ENCODE data around the gene TMCO1.

DNA sequence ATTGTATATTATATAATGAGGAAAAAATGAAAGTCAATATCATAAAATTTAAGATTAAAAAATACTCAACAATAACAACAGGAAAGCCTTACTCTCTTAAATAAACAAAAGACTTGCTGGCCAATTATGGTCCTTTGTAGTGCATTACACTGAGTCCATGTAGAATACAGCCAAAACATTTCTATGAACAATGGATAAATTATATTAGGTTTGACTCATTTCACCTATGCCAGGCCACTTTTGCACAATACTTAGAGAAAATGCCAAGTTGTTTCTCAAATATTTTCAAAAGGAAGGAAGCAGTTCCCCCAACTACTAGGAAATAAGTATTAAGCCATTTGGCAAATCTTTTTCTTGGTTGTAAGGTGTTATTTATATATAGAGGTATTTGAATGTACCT lies 38.9 kb upstream of the TMCO1 start:
- TF ChIP-seq, protein P1, sequence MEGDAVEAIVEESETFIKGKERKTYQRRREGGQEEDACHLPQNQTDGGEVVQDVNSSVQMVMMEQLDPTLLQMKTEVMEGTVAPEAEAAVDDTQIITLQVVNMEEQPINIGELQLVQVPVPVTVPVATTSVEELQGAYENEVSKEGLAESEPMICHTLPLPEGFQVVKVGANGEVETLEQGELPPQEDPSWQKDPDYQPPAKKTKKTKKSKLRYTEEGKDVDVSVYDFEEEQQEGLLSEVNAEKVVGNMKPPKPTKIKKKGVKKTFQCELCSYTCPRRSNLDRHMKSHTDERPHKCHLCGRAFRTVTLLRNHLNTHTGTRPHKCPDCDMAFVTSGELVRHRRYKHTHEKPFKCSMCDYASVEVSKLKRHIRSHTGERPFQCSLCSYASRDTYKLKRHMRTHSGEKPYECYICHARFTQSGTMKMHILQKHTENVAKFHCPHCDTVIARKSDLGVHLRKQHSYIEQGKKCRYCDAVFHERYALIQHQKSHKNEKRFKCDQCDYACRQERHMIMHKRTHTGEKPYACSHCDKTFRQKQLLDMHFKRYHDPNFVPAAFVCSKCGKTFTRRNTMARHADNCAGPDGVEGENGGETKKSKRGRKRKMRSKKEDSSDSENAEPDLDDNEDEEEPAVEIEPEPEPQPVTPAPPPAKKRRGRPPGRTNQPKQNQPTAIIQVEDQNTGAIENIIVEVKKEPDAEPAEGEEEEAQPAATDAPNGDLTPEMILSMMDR (IDR thresholded peaks at IDR 0.05), result no peak
- TF ChIP-seq POLR2A (IDR thresholded peaks at IDR 0.05), result no peak
